ENCODE results near the gene OLA1. TPM values are rescaled to one million over a fixed set of nuclear protein-coding genes. Genes with fewer than 3 reads are reported as not detected.
A peak's percentile ranks its signal among the peaks of the same experiment; 100 is the strongest.

The OLA1 gene
- total RNA-seq, 1 experiment from 2014 or later, result 126 TPM

DNA sequence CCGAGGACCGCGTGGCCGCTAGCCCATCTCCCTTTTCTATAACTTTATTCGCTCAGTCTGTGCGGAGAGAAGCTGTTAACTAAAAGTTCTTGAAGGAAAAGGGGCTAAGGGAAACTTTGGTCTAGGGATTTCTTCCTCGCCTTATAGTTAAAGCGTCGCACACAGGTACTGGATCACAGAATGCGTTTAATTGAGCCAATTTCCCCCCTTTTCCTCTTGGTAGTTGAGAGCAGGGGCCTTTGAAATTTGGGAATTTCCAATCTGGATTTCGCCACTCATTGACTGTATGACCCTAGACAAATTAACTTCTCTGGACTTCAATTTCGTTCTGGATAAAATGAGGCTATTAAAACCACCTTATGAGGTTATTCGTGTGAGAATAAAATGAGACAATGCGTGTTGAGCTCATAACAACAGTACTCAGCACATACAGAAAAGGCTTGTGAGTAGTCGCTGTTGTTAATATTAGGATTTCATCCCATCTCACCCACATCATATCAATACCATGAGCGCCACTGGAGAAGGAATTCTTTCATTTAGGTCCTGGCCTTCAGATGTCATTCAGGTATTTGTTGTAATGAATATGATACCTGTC is 763 bp upstream of the OLA1 start:
- TF ChIP-seq, protein P1, sequence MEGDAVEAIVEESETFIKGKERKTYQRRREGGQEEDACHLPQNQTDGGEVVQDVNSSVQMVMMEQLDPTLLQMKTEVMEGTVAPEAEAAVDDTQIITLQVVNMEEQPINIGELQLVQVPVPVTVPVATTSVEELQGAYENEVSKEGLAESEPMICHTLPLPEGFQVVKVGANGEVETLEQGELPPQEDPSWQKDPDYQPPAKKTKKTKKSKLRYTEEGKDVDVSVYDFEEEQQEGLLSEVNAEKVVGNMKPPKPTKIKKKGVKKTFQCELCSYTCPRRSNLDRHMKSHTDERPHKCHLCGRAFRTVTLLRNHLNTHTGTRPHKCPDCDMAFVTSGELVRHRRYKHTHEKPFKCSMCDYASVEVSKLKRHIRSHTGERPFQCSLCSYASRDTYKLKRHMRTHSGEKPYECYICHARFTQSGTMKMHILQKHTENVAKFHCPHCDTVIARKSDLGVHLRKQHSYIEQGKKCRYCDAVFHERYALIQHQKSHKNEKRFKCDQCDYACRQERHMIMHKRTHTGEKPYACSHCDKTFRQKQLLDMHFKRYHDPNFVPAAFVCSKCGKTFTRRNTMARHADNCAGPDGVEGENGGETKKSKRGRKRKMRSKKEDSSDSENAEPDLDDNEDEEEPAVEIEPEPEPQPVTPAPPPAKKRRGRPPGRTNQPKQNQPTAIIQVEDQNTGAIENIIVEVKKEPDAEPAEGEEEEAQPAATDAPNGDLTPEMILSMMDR (IDR thresholded peaks at IDR 0.05), result no peak
- TF ChIP-seq SIN3A (IDR thresholded peaks at IDR 0.05; ENCODE audit: borderline replicate concordance, insufficient read depth, low read depth, low read length) (no peak), POLR2AphosphoS5 (IDR thresholded peaks at IDR 0.05; ENCODE audit: low read depth, low read length) (no peak), TCF7L2 (IDR thresholded peaks at IDR 0.05; ENCODE audit: low read depth, low read length) (no peak)
- TF ChIP-seq, protein P2, sequence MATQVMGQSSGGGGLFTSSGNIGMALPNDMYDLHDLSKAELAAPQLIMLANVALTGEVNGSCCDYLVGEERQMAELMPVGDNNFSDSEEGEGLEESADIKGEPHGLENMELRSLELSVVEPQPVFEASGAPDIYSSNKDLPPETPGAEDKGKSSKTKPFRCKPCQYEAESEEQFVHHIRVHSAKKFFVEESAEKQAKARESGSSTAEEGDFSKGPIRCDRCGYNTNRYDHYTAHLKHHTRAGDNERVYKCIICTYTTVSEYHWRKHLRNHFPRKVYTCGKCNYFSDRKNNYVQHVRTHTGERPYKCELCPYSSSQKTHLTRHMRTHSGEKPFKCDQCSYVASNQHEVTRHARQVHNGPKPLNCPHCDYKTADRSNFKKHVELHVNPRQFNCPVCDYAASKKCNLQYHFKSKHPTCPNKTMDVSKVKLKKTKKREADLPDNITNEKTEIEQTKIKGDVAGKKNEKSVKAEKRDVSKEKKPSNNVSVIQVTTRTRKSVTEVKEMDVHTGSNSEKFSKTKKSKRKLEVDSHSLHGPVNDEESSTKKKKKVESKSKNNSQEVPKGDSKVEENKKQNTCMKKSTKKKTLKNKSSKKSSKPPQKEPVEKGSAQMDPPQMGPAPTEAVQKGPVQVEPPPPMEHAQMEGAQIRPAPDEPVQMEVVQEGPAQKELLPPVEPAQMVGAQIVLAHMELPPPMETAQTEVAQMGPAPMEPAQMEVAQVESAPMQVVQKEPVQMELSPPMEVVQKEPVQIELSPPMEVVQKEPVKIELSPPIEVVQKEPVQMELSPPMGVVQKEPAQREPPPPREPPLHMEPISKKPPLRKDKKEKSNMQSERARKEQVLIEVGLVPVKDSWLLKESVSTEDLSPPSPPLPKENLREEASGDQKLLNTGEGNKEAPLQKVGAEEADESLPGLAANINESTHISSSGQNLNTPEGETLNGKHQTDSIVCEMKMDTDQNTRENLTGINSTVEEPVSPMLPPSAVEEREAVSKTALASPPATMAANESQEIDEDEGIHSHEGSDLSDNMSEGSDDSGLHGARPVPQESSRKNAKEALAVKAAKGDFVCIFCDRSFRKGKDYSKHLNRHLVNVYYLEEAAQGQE (IDR thresholded peaks at IDR 0.05; ENCODE audit: insufficient read depth in 1 of 2, low read depth in 2 of 2, low read length in 1 of 2), result no peak
- BruUV-seq (replicated peaks), result TSS peak; percentile 99
- H3K4me3 ChIP-seq (ENCODE audit: low read depth in 2 of 2, low read length in 2 of 2), result peak overlapping the region; percentile 63 to 88
- ChIA-PET POLR2A (interaction anchor here (0.5 to 1.0 kb wide), 3 partner anchors 9 to 65 kb away, joined by 3 to 15 read pairs (median 4); no protein-coding TSS in a partner anchor), CTCF (interaction anchor here (0.6 to 1.0 kb wide), 2 partner anchors 92 to 291 kb away, joined by 3 to 4 read pairs; no protein-coding TSS in a partner anchor)
- in situ Hi-C loops (cut with HindIII; ENCODE audit: low pct_unique_long_range_greater_than_20kb, low sequenced_read_pairs) (no loop called here), intact Hi-C loops (cut with micrococcal nuclease; ENCODE audit: unreplicated experiment) (no loop called here)
- H3K36me3 ChIP-seq (ENCODE audit: control insufficient read depth, insufficient read depth, low read length), result peaks cover 13% of the 10 kb centered on the region
- DNase-seq (ENCODE audit: low read depth, low spot score), result no peak
- no peak for ATAC-seq
- H3K4me1 ChIP-seq (ENCODE audit: control insufficient read depth, insufficient read depth, low read length), result peaks cover 5% of the 10 kb centered on the region
- H3K27me3 ChIP-seq (ENCODE audit: control insufficient read depth, insufficient read depth, low read length), result no peaks in the 10 kb centered on the region
- H3K27ac ChIP-seq (ENCODE audit: low read length), result peak overlapping the region; percentile 98
- no peaks in the 10 kb centered on the region for H3K9me3 ChIP-seq (ENCODE audit: control insufficient read depth, insufficient read depth, low read depth, low read length)

- H3K4me1 ChIP-seq (ENCODE audit: control insufficient read depth, insufficient read depth, low read length), result peaks cover 5% of the 10 kb centered on the region
- ChIA-PET CTCF (no interaction called here), POLR2A (no interaction called here)
- no peaks in the 10 kb centered on the region for H3K9me3 ChIP-seq (ENCODE audit: control insufficient read depth, insufficient read depth, low read depth, low read length)
- BruUV-seq (replicated peaks), result no TSS peak
- TF ChIP-seq, protein P2 (IDR thresholded peaks at IDR 0.05; ENCODE audit: insufficient read depth in 1 of 2, low read depth in 2 of 2, low read length in 1 of 2), result no peak
- TF ChIP-seq POLR2AphosphoS5 (IDR thresholded peaks at IDR 0.05; ENCODE audit: low read depth, low read length) (no peak), SIN3A (IDR thresholded peaks at IDR 0.05; ENCODE audit: borderline replicate concordance, insufficient read depth, low read depth, low read length) (no peak), TCF7L2 (IDR thresholded peaks at IDR 0.05; ENCODE audit: low read depth, low read length) (no peak)
- TF ChIP-seq, protein P1 (IDR thresholded peaks at IDR 0.05), result no peak
- DNase-seq (ENCODE audit: low read depth, low spot score) (no peak), ATAC-seq (peak; percentile 32)
- in situ Hi-C loops (cut with HindIII; ENCODE audit: low pct_unique_long_range_greater_than_20kb, low sequenced_read_pairs), result no loop called here
- no peaks in the 10 kb centered on the region for H3K27me3 ChIP-seq (ENCODE audit: control insufficient read depth, insufficient read depth, low read length)
- H3K36me3 ChIP-seq (ENCODE audit: control insufficient read depth, insufficient read depth, low read length), result peaks cover 20% of the 10 kb centered on the region
- H3K4me3 ChIP-seq (ENCODE audit: low read depth in 2 of 2, low read length in 2 of 2), result peak overlapping the region; percentile 88 to 97
- peak overlapping the region; percentile 90 for H3K27ac ChIP-seq (ENCODE audit: low read length)
- intact Hi-C loops (cut with micrococcal nuclease; ENCODE audit: unreplicated experiment), result no loop called here
Observed at GRCh38 chr2:174247474-174248186, 702 bp downstream of the OLA1 start.
